ENCODE data around the gene SIT1. TPM values are rescaled to one million over a fixed set of nuclear protein-coding genes. Genes with fewer than 3 reads are reported as not detected.

Gene SIT1
- total RNA-seq, 4 donors from 2014 or later = 0.63 to 3.8 (median 0.95) TPM

GRCh38 chr9:35674025-35674361 is 23.3 kb upstream of the SIT1 start:
- 83 to 94% methylated on average over 2 to 3 of the region's 3 CpGs for WGBS, 2 donors
- Histone ChIP-seq H3K4me3 (replicated peaks in 1 of 3) (no peak overlapping the region), H3K36me3 (no peaks in the 10 kb centered on the region), H3K4me1 (peaks cover 4 to 12% of the 10 kb centered on the region in 2 donors), H3K9me3 (no peaks in the 10 kb centered on the region), H3K27ac (no peak overlapping the region), H3K27me3 (no peaks in the 10 kb centered on the region)
- intact Hi-C loops (cut with DNase I) = no loop called here
- DNase-seq = no peak
- TF ChIP-seq POLR2A (IDR thresholded peaks at IDR 0.05) (no peak), CTCF (IDR thresholded peaks at IDR 0.05) (no peak)

GRCh38 chr9:35673132-35674024 is 22.6 kb upstream of the SIT1 start, which contains the start of gene CA9:
TSS of gene CA9 (plus strand) at chr9:35673928. CDS start at chr9:35673960, 32 bp downstream.
- Histone ChIP-seq H3K27ac (no peak within 1 kb of the TSS), H3K4me3 (replicated peaks in 1 of 3) (no peak within 1 kb of the TSS), H3K36me3 (no peaks in the 10 kb centered on the region), H3K9me3 (no peaks in the 10 kb centered on the region), H3K4me1 (peaks cover 4 to 15% of the 10 kb centered on the region in 2 donors), H3K27me3 (no peaks in the 10 kb centered on the region)
- intact Hi-C loops (cut with DNase I) = no loop called here
- peak in 1 of 2 donors; percentile 21 for DNase-seq
- 52 to 62% methylated on average over 8 to 9 of the region's 10 CpGs for WGBS, 2 donors
- no peak for TF ChIP-seq CTCF (IDR thresholded peaks at IDR 0.05)
- no peak for TF ChIP-seq POLR2A (IDR thresholded peaks at IDR 0.05)

- DNase-seq = peak; percentile 54 to 55
- Histone ChIP-seq H3K27ac (peak overlapping the region in 2 of 3 donors; percentile 4 to 57), H3K9me3 (no peaks in the 10 kb centered on the region), H3K4me3 (replicated peaks in 1 of 3) (no peak overlapping the region), H3K36me3 (no peaks in the 10 kb centered on the region), H3K4me1 (peaks cover 9 to 11% of the 10 kb centered on the region in 2 donors), H3K27me3 (no peaks in the 10 kb centered on the region)
- TF ChIP-seq CTCF (IDR thresholded peaks at IDR 0.05) (no peak), POLR2A (IDR thresholded peaks at IDR 0.05) (no peak)
- WGBS, 2 donors = 49 to 54% methylated on average over 6 of the region's 6 CpGs
- intact Hi-C loops (cut with DNase I) = no loop called here
Measured at GRCh38 chr9:35669331-35670145, 18.8 kb upstream of the SIT1 start.

- Histone ChIP-seq H3K27ac (no peak overlapping the region), H3K36me3 (no peaks in the 10 kb centered on the region), H3K9me3 (no peaks in the 10 kb centered on the region), H3K4me1 (peaks cover 9 to 11% of the 10 kb centered on the region in 2 donors), H3K27me3 (no peaks in the 10 kb centered on the region), H3K4me3 (replicated peaks in 1 of 3) (no peak overlapping the region)
- DNase-seq = no peak
- TF ChIP-seq POLR2A (IDR thresholded peaks at IDR 0.05) (no peak), CTCF (IDR thresholded peaks at IDR 0.05) (no peak)
- 98 to 100% methylated on average over 3 of the region's 3 CpGs for WGBS, 2 donors
- intact Hi-C loops (cut with DNase I) = no loop called here
Measured at GRCh38 chr9:35667939-35668338, 17.2 kb upstream of the SIT1 start.
